K562 (cell line): ENCODE measurements around the gene IL18RAP. TPM values are rescaled to one million over a fixed set of nuclear protein-coding genes. Genes with fewer than 3 reads are reported as not detected.

Experiments used
- BRD9 ChIP-seq: fragments of 450-650 bp; IDR thresholded peaks from 2 replicates; pipeline ENCODE4 v1.6.1; 2018; ENCODE audit warnings: low read depth; ENCODE audit not compliant: partially characterized antibody
- CHCHD3 ChIP-seq: fragments of 250-450 bp; sonication (Bioruptor Pico); IDR thresholded peaks from 2 replicates; pipeline ENCODE4 v2.1.2; 2022; ENCODE audit warnings: mild to moderate bottlenecking
- DIDO1 ChIP-seq: fragments of 450-650 bp; IDR thresholded peaks from 2 replicates; pipeline ENCODE4 v1.6.1; 2016; ENCODE audit warnings: low read depth, missing biosample characterization, missing genetic modification characterization
- GMEB1 ChIP-seq: fragments of 250-450 bp; sonication (Bioruptor Pico); IDR thresholded peaks from 2 replicates; pipeline ENCODE4 v1.4.0; 2020; ENCODE audit warnings: mild to moderate bottlenecking
- GTF2B ChIP-seq: IDR thresholded peaks from 2 replicates; pipeline ENCODE4 v1.6.1; 2011; ENCODE audit not compliant: insufficient read length; ENCODE audit errors: extremely low read depth
- HDAC2 ChIP-seq: fragments of 450-650 bp; IDR thresholded peaks from 2 replicates; pipeline ENCODE4 v1.6.1; 2016; ENCODE audit warnings: mild to moderate bottlenecking
- MAFK ChIP-seq: IDR thresholded peaks from 2 replicates; pipeline ENCODE4 v1.6.1; 2011; ENCODE audit warnings: low read length, improper control_type of control experiment
- MBD2 ChIP-seq: sonication (generic); IDR thresholded peaks from 2 replicates; pipeline ENCODE4 v1.6.1; 2016; ENCODE audit warnings: low read depth, borderline replicate concordance
- OTX1 ChIP-seq: fragments of 450-650 bp; formaldehyde crosslinking; IDR thresholded peaks from 2 replicates; pipeline ENCODE4 v1.4.0; 2022; ENCODE audit warnings: mild to moderate bottlenecking
- PRDM10 ChIP-seq: fragments of 450-650 bp; IDR thresholded peaks from 2 replicates; pipeline ENCODE4 v1.6.1; 2018; ENCODE audit not compliant: partially characterized antibody
- SIRT6 ChIP-seq: IDR thresholded peaks from one replicate; pipeline ENCODE4 v1.6.1; 2012; ENCODE audit warnings: low read depth, mild to moderate bottlenecking, control low read depth, inconsistent platforms, low read length, moderate library complexity
- SMC3 ChIP-seq: conservative IDR thresholded peaks from 2 replicates; pipeline ENCODE4 v1.6.1; 2011; ENCODE audit warnings: low read depth, low read length, improper control_type of control experiment; ENCODE audit not compliant: insufficient read depth
- SNIP1 ChIP-seq: fragments of 450-650 bp; IDR thresholded peaks from 2 replicates; pipeline ENCODE4 v1.7.1; 2017; ENCODE audit warnings: low read depth, mild to moderate bottlenecking
- SREBF2 ChIP-seq: sonication (generic); formaldehyde crosslinking; IDR thresholded peaks from 2 replicates; pipeline ENCODE4 v1.4.0; 2020; ENCODE audit warnings: mild to moderate bottlenecking, missing genetic modification reagents
- TEAD4 ChIP-seq, 2 experiments: sonication (generic) in 1 of 2; formaldehyde crosslinking in 1 of 2; IDR thresholded peaks; 2 replicates each; pipeline versions ENCODE4 v1.6.1 to v1.8.0; 2012 to 2022; ENCODE audit warnings: borderline replicate concordance in 1 of 2, inconsistent platforms in 1 of 2, low read length in 1 of 2, mild to moderate bottlenecking in 1 of 2, missing genetic modification reagents in 1 of 2
- TGIF2 ChIP-seq: sonication (generic); formaldehyde crosslinking; IDR thresholded peaks from 2 replicates; pipeline ENCODE4 v1.8.1; 2022; ENCODE audit warnings: mild to moderate bottlenecking, missing genetic modification reagents, moderate library complexity
- ZNF124 ChIP-seq: sonication (generic); formaldehyde crosslinking; IDR thresholded peaks from 2 replicates; pipeline ENCODE4 v1.8.1; 2022; ENCODE audit warnings: missing genetic modification reagents
- ZNF140 ChIP-seq: fragments of 250-450 bp; sonication (Bioruptor Pico); IDR thresholded peaks from 2 replicates; pipeline ENCODE4 v1.8.0; 2021; ENCODE audit warnings: moderate library complexity, mild to moderate bottlenecking, inconsistent platforms
- ZNF639 ChIP-seq, 2 experiments: fragments of 200-800 bp in 1 of 2; sonication (Bioruptor generic) in 1 of 2; sonication (generic) in 1 of 2; formaldehyde crosslinking in 1 of 2; IDR thresholded peaks in 1 of 2; conservative IDR thresholded peaks in 1 of 2; 2 replicates each; pipeline versions ENCODE4 v1.5.0 to v1.6.1; 2016 to 2020; ENCODE audit warnings: missing compliant biosample characterization in 1 of 2, missing genetic modification characterization in 1 of 2, missing genetic modification reagents in 1 of 2
- ZNF780A ChIP-seq: fragments of 250-450 bp; sonication (Bioruptor Pico); IDR thresholded peaks from 2 replicates; pipeline ENCODE4 v1.5.0; 2021; ENCODE audit warnings: mild to moderate bottlenecking
- ZSCAN29 ChIP-seq: fragments of 450-650 bp; IDR thresholded peaks from 2 replicates; pipeline ENCODE4 v1.6.1; 2017
- polyA plus RNA-seq, 8 experiments: library from polyadenylated mRNA; depleted of rRNA in 4 of 8; stranded (reverse) in 5 of 8; unstranded in 3 of 8; fragments of >200 nt; fragmentation: Nextera tagmentation in 2 of 8; fragmentation: Illumina TruSeq in 1 of 8; extraction: Ambion mirVana in 2 of 8; extraction: Trizol in 1 of 8; gene quantifications; 2 replicates each; pipeline versions ENCODE4 v1.2.1 to v1.2.3, GENCODE V29; 2011 to 2014; ENCODE audit warnings: inconsistent platforms in 1 of 8, missing spikeins in 1 of 8
- total RNA-seq, 7 experiments: library from RNA; depleted of rRNA in 6 of 7; stranded (reverse); fragments of >200 nt in 6 of 7; fragmentation: Illumina TruSeq in 2 of 7; extraction: Trizol in 2 of 7; gene quantifications; 2 replicates each; pipeline versions ENCODE4 v1.2.1 to v1.2.3, GENCODE V29; 2011 to 2021; ENCODE audit warnings: low replicate concordance in 1 of 7

Gene IL18RAP
- total and polyA plus RNA-seq, 9 of the 15 experiments (the other 6 are each of a cell fraction or from before 2014, with no cell fraction given) = 1.1 to 20.5 (median 5.8) TPM

- TF ChIP-seq SIRT6 = no peak
- no peak for TF ChIP-seq MBD2
- no peak; a peak in 1 of 4 replicates for TF ChIP-seq ZNF639 (CRISPR knock-in tag; conservative IDR thresholded peaks at IDR 0.05 in 1 of 2, IDR thresholded peaks at IDR 0.05 in 1 of 2)
- no peak for TF ChIP-seq ZSCAN29
- TF ChIP-seq SNIP1 = no peak
- TF ChIP-seq CHCHD3 (CRISPR knock-in tag) = no peak
- no peak for TF ChIP-seq GMEB1 (CRISPR knock-in tag)
- TF ChIP-seq TEAD4 (IDR thresholded peaks at IDR 0.05; ENCODE audit: low read length) = peak; percentile 82
- TF ChIP-seq TEAD4 (CRISPR knock-in tag; IDR thresholded peaks at IDR 0.05; ENCODE audit: borderline replicate concordance) = no peak
- no peak for TF ChIP-seq MAFK
- TF ChIP-seq BRD9 = no peak
- TF ChIP-seq SMC3 = no peak
- 0 out of 2 replicates have a peak, but pooled peaks have one; percentile 60 for TF ChIP-seq OTX1 (CRISPR knock-in tag)
- no peak for TF ChIP-seq GTF2B
- no peak for TF ChIP-seq ZNF140
- TF ChIP-seq ZNF780A = no peak
- TF ChIP-seq DIDO1 (tag) = no peak
- peak; percentile 45 for TF ChIP-seq PRDM10
- TF ChIP-seq TGIF2 (CRISPR knock-in tag) = no peak
- no peak for TF ChIP-seq ZNF124 (CRISPR knock-in tag)
- no peak for TF ChIP-seq SREBF2 (CRISPR knock-in tag)
- peak; percentile 70; the same call in 1 of the 2 replicates for TF ChIP-seq HDAC2
Observed at GRCh38 chr2:102421890-102422759, 835 bp upstream of the IL18RAP start (continued).
